HPDE6-E6E7 (cell line): ENCODE data around the gene SNHG17.
"Not testable (repeated sequence)": the region's sequence is repeated elsewhere in the genome, so short reads cannot be mapped to it uniquely, and the experiment has no call there.

ENCODE experiments used
- DNase-seq: peaks from one replicate; pipeline ENCODE4 v3.0.0; 2011; ENCODE audit warnings: missing footprints; ENCODE audit errors: extremely low spot score

Gene SNHG17

DNA sequence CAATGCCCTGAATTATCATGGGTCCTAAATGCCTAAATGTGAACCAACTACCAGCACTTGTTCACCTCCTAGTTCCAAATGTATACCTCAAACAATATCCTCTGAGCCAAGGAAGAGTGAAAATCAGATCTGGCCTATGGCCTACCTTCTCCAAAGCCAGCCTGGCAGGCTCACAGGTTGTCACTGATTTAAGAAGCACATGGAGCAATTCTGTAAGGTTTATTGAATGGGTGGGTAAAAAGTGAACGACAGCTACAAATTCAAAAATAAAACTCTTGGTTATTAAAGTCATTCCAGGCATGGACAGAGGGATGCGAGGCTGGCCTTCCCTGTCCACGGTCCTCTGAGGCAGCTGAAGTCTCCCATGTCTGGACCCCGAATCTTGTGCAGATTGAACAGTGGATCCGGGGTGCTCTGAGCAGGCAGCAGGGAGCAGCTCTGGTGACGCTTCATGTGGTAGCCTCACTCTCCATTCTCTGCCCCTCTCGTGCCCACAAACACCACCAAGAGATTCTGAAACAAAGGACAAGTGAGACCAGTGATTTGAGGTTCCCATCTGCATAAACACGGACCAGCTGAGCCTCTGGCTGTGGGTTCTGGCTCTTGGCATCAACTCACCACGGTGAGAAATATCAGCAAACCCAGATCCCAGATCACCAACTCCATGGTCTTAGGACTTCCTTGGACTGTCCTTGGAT, 14.6 kb downstream of the SNHG17 start:
- no peak for DNase-seq

DNA sequence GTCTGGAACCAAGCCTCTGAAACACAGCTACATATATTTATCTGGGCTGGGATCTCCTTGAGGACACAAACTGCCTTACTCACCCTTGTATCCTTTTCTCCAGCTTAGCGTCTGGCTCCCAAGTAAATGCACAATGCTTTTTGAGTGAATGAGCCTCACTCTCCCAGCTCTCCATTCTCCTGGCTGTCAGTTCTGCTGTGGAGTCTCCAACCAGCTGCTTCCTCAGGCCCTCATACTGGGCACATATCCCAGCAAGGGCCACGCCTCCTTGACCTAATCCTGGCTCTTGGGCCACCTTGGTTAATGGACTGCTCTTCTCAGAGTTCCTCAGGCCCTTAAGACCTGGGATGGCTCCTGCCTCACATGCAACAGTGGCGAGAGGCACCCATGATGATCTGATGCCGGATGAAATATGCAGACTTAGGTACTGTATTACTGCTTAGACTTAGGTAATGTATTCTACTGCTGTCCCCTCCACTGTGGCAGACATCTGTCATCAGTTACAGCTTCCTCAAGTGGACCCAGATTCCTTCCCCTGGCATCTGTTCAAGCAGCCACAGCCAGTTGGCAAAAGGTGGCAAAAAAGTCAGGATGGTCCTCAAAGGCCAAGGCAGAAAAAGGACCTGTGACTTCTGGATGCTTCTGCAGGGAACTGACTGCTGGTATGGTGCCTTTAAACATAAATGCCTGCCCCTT, 16.5 kb downstream of the SNHG17 start:
- DNase-seq, result no peak

DNA sequence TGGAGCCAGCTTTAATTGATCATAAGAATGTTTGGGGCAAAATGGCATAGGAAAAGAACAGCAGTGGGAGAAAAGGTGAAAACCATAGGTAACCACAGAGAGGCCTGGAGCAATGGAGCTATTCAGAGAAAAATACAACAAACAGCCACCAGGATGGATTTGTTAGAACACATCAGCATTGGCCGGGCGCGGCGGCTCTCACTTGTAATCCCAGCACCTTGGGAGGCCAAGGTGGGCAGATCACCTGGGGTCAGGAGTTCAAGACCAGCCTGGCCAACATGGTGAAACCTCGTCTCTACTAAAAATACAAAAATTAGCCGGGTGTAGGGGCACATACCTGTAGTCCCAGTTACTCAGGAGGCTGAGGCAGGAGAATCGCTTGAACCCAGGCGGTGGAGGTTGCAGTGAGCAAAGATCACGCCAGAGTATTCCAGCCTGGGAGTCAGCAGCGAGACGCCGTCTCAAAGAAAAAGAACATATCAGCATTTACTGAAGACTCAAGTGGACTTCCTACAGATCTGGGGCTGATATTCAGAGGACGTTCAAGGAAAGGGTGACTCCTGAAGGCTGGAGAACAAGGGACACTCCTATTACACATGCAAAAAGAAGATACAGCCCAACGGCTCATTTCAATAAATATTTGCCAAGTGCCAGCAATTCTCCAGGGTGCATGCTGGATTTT, 20.2 kb downstream of the SNHG17 start:
- no peak for DNase-seq

DNA sequence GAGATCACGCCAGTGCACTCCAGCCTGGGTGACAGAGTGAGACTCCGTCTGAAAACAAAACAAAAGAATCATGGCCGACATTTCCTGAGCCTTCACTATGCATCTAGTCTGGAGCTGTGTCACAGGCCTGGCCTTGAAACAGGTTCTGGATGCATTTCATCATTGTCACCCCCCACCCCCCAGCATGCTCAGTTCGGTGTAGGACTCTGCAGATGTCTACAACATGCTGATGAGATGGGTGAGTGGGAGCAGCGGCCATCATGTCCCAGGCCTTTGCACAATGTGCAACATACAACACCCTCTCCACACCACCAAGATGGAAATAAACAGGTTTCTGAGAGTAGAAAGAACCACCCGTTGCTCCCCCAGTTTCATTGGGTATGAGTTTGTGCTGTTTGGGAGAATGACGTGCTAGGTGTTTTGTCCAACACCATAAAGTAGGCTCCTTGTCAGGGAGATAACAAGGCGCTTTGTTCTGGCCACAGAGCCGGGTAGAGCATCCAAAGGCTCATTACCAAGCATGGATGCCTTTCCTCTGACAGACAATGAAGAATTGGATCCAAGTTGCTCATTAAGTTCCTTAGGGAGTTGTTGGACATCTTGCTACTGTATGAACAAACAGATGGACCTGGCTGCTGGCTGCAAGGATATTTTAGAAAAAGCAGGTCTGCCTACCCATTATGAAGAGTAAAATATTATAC, 22.1 kb downstream of the SNHG17 start:
- no peak for DNase-seq

DNA sequence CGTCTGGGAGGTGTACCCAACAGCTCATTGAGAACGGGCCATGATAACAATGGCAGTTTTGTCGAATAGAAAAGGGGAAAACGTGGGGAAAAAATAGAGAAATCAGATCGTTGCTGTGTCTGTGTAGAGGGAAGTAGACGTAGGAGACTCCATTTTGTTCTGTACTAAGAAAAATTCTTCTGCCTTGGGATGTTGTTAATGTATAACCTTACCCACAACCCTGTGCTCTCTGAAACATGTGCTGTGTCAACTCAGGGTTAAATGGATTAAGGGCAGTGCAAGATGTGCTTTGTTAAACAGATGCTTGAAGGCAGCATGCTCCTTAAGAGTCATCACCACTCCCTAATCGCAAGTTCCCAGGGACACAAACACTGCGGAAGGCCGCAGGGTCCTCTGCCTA, 27.3 kb downstream of the SNHG17 start:
- DNase-seq, result not testable (repeated sequence)

DNA sequence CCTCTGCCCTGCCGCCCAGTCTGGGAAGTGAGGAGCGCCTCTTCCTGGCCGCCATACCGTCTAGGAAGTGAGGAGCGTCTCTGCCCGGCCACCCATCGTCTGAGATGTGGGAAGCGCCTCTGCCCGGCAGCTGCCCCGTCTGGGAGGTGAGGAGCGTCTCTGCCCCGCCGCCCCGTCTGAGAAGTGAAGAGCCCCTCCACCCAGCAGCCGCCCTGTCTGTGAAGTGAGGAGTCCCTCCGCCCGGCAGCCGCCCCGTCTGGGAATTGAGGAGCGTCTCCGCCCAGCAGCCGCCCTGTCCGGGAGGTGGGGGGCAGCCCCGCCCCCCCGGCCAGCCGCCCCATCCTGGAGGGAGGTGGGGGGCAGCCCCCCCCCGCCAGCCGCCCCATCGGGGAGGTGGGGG, 27.8 kb downstream of the SNHG17 start:
- no peak for DNase-seq

DNA sequence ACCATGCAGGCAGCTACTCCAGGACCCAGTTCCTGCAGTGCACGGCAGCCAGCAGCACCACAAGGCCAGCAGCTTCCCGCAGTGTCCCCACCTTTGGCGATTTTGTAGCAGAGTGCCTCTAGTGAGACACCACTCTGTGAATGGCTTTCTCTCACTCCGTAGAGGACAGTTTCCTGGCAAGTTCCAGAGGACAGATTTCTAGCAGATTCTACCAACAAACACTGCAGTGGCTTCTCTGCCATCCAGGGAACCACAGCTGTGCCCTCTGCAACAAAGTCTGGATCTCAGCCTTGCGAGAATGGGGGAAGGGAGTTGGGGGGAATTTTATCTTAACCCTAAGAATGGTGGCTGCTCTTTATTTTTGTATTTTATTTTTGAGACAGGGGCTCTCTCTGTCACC, 28.7 kb downstream of the SNHG17 start:
- no peak for DNase-seq

DNA sequence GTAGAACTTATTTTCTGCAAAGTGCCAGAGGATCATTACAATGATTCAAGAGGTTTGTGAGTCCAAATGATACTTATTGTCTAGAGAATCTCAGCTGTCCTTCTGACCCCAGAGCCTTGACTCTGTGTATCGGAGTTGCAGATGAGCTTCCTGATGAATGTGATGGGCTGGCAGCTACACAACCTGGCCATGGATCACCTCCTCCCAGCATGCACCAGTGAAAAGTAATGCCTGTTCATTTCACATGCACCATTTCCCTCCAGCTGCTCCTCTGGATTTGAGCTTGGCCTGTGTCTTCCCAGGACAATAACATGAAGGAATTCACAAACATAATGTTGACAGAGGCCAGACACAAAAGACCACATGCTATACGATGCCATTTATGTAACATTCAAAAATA, 30.0 kb downstream of the SNHG17 start:
- no peak for DNase-seq

DNA sequence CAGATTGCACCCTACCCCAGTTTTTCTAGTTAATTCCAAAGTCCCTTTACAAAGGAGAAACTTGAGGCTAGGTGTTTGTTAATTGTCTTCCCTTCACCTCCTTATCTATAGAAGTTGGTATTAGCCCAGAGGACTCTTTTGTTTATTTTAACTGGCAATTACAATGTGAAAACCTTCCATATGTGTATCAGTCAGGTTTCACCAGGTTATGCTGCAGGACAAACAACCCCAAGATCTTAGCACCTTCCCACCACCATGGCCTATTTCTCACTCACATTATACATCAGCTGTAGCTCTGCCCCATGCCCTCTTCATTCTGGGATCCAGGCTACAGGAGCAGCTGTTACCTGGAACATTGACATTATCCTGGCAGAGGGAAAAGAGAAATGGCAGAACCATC, 31.1 kb downstream of the SNHG17 start:
- no peak for DNase-seq

DNA sequence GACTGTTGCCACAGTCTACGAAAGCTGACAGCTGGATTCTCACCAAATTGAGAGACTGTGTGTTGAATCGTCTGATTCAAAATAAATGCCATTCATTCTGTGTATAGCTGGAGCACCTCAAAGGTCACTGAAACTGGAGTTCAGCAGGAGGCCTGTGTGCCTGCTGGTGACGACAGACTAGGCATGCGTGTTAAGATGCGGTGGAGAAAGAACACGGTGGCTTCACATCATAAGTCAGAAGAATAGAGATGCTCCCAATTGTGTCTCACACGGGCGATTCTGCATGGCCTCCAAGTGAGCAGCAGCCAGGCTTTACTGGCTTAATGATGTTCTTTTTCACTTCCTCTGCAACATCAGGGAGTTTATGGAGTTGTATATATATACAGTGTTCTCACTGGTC, 32.3 kb downstream of the SNHG17 start:
- DNase-seq, result no peak

DNA sequence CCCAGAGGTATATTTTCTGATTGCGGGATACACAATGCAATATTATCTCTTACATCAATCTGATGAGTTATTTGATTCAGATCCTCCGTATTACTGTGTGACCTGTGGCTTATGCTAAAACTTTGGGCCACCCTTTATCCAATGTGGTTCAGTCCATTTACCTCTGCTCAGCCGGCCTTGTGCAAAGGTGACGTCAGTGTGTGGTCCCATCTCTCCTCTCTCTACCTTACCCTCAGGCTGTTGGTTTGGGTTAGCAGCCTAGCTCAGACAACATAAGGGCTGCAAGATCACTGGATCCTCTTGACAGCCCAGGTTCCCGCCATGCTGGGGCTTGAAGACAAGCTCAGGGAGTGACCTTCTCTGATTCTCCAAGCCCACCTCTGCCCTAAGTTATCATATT, 33.0 kb downstream of the SNHG17 start:
- DNase-seq, result no peak

DNA sequence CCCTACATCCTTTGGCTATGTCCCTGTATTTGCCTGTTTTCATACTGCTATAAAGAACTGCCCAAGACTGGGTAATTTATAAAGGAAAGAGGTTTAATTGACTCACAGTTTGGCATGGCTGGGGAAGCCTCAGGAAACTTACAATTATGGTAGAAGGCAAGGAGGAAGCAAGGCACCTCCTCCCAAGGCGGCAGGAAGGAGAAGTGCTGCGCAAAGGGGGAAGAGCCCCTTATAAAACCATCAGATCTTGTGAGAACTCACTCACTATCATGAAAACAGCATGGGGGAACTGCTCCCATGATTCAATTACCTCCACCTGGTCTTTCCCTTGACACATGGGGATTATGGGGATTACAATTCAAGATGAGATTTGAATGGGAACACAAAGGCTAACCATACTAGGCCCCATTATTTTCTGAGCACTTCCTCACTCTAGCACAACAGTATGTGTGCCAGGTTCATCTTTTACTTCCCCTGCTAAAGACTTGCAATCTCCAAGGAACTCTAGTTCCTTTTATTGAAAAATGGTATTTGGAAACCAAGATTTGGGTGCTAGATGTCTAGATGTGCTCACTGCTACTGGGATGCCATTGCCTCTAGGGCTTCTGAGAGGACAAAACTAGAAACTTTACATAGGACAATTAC, 39.3 kb downstream of the SNHG17 start:
- DNase-seq, result not testable (repeated sequence)

DNA sequence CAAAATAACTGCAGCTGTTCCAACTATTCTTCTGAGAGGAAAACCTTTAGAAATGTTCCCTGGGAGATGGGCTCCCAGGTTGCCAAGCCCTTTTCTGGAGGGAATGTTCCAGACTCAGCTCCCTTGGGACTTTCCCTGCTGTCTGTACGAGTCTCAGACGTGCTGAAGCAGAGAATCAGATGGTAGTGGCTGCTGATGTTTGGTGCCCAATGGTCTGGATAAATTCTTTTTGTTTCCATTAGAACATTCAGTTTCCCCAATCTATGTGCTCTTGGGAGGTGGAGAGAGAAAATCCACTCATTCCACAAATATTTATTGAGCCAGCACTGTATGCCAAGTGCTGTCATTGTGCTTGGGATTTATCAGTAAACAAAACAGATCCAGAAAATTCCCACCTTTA, 40.0 kb downstream of the SNHG17 start:
- DNase-seq, result no peak

DNA sequence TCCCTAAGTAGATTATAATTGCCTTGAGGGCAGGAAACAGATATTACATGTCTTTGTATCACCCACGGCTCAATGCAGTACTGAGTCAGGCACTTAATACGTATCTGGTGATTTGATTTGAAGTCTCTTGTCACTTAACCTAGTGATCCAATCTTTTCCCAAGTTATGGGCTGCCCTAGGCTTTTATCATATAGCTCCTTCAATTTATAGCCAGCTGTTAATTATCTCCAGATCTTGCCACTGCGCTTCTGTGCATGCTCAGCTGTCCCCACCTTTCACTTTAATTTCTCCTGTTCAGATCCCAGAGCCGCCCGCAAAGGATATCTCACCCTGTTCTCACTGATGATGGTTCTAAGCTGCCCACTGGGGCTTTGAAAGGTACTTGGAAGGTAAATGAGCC, 41.9 kb downstream of the SNHG17 start:
- DNase-seq, result no peak

DNA sequence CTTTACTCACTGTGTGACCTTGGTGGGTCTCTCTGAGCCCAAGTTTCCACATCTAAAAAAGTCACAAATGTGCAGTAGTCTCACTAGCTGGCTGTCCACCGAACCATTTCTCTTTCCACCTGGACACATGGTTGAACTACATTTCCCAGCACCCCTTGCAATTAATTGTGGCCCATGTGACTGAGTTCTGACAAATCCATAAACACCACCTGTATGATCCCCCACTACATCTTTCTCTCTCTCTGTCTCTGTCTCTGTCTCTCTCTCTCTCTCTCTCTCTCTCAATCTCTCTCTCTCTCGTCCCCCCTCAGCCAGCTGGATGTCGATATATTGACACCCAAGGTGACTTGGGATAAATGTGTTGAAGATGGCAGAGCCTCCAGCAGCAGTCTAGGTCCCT, 42.8 kb downstream of the SNHG17 start:
- no peak for DNase-seq

DNA sequence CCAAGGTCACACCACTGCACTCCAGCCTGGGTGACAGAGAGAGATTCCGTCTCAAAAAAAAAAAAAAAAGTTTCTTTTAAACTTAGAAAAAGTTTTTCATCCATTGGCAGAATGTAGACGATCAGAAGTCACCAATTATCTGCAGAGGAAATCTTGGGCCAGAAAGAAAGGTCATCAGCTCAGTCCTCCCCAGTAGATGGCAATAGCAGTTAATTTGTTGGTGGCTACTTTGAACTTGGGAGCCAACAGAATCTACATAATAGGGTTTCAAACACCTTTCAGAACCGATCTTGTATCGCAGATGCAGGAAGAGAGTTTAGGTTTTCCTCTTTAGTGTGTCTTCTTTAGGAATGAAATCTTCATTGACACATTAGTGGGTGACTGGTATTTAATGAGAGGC, 47.2 kb downstream of the SNHG17 start:
- DNase-seq, result no peak

DNA sequence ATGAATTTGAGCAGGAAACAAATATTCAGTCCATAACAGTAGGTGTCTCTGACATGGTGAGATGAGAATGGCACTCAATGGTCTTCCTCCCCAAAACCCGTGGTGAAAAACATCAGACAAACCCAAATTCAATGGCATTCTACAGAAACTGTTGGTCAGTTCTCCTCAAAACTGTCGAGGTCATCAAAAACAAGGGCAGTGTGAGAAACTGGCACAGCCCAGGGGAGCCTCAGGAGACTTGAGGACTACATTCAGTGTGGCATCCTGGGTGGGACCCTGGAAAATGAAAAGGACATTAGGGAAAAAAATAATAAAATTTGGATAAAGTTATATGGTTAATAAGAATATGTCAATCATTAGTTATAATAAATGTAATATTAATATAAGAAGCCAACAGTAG, 48.3 kb downstream of the SNHG17 start:
- DNase-seq, result no peak

DNA sequence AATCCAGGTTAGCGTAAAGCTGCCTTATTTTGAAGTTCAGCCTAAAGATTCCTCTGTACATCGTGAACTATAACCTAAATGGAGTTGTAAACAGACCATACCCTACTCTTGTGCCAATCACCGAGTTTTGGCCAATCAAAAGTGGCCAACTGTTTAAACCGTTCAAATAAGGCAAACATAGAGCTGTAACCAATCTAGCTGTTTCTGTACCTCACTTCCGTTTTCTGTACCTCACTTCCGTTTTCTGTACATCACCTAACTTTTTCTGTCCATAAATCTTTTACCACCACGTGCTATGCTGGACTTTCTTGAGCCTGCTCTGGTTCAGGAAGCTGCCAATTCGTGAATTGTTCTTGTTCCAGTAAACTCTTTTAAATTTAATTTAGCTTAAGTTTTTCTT, 49.1 kb downstream of the SNHG17 start:
- DNase-seq, result no peak

DNA sequence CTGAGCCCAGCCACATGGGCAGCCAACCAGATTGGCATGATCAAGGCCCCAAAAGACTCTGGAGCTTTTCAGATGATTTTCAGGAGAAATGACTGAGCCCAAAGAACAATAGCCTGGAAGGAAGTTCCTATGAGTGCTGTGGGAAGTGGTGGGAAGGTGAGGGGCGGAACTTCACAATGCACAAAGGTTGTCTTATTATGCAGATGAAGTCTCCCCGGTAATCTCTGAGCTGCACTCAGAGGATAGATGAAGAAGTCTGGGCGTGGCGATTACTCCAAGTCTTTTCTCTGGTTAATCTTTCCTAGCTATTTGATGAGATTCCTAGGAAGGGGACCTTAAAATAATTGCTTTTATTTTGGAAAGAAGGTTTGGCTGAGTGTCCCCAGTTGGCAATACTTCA, 52.0 kb downstream of the SNHG17 start:
- DNase-seq, result no peak

DNA sequence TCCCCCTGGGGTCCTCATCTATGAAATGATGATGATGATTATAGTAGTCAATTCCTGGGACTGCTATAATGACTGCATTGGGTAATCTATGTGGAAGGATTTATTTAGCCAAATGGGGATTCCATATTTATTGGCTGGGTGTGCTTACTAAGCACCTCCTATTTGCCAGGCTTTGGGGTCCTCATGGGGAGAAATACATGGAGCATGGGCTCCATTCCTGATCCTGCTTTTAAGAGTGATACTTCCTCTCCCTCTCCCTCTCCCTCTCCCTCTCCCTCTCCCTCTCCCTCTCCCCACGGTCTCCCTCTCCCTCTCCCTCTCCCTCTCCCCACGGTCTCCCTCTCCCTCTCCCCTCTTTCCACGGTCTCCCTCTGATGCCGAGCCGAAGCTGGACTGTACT, 57.3 kb downstream of the SNHG17 start:
- DNase-seq, result not testable (repeated sequence)

DNA sequence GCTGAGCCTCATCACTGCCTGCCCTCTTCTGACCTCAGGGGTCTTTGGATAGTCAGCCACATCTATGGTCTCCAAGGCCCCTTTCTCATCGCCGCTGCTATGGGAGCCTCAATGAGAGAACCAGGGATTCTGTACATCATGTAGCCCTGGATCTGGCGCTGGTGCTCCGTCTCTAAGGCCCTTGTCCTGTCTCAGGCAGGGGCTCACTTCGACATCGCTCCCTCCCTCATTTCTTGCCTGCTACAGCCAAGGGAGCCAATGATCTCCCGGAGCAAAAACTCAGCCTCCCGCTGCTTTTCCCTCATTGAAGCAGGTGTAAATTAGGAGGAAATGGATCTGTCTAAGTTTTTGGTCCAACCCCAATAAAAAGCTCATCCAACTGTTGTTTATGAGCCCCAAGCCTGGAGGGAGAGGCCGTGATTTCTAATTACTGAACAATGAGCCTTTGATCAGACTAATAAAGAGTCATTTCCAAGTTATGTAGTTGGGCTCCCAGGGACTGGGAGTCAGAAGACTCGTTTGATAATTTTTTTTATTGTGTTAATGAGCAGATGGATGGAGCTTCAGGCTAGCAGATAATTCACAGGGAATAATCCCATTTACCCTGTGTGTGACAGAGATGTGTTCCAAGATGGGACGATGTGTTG, 58.0 kb downstream of the SNHG17 start:
- DNase-seq, result no peak

DNA sequence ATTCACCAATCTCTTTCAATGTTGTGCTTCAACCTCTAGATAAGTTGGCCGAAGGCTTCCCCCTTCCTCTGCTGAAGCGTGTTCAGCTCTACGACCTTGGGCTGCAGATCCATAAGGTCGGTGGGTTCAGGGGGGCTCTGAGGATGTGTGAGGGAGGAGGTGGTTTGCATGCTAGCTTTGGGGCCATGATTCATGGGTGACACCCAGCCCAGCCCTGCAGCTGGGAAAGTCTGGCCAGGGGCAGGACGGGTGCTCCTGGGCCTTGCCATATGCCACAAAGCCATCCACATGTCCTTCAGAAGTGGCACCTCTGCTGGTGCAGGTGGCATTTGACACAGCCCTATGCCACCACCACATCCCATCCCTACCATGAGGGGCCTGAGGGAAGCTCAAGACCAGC, 61.2 kb downstream of the SNHG17 start:
- DNase-seq, result no peak
